IPS-NIHi7 (cell line): ENCODE data around the gene KYNU.
"Not testable (repeated sequence)": the region's sequence is repeated elsewhere in the genome, so short reads cannot be mapped to it uniquely, and the experiment has no call there.

Experiments
- DNase-seq: peaks from one replicate; pipeline ENCODE4 v3.0.0; 2012; ENCODE audit warnings: mixed read lengths; ENCODE audit errors: extremely low spot score

The KYNU gene

DNA sequence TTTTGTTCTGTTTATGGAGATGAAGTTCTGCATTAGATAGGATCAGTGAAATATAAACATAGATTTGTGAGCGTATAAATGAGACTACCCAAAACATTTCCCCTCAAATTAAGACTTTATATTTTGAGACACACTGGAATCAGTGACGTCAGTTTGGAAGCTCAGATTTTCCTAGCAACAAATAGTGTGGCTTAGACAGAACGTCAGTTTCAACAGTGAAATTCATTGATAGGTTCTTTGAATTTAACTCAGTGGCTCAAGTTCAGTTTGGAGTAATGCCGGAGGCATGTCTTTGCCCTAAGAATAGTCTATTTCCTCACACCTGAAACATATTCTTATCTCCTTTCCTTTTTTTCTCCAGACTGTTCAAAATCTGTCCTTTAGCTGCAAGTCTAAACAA is 138.2 kb downstream of the KYNU start:
- DNase-seq = no peak

DNA sequence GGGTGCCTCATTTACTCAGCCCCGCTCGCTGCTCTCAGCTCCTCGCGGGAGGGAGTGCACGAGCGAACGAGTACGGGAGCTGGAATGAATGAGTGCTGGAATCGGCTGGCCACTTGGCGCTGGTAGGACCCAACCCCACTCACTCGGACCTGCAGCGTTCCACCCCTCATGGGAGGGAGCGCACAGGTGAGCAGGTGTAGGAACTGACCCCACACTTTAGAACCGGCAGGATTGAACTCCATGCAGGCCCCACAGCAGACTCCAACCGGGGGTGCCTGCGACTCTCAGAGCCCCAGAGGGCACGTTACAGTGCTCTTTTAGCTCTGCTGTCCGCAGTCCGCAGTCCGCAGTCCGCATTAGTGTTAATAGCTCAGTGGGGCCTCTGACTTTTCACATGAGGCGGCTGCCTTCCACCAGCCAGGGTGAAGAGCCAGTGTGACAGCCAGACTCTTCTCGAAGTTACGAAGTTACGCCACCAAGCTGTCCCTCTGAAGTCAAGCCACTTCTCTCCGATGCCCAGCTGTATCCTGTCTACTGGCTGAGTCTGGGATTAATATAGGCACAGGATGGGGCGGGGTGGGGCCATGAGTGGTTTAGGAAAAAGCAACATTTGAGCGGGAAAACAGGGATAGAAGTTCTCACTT is 149.1 kb downstream of the KYNU start:
- peak; percentile 30 for DNase-seq

- no peak for DNase-seq
Measured at GRCh38 chr2:143029141-143029540, 151.7 kb downstream of the KYNU start.

DNA sequence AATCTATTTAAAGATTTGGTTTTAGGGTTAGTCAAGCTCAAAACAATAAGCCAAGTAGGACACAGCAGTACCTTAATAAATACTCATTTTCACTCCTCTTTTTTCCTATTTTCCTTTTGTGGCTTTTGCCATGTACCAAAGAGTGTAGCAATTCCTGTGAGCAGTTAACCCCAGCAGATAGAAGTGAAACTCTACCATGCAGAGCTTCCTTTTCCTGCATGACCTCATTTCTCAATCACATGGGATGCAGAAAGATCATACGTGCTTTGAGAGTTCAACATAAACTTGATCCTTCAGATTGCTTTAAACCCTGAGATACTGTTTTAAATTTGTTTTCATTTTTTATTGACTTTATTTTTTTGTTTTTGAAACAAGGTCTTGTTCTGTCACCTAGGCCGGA is 152.7 kb downstream of the KYNU start:
- DNase-seq = no peak

DNA sequence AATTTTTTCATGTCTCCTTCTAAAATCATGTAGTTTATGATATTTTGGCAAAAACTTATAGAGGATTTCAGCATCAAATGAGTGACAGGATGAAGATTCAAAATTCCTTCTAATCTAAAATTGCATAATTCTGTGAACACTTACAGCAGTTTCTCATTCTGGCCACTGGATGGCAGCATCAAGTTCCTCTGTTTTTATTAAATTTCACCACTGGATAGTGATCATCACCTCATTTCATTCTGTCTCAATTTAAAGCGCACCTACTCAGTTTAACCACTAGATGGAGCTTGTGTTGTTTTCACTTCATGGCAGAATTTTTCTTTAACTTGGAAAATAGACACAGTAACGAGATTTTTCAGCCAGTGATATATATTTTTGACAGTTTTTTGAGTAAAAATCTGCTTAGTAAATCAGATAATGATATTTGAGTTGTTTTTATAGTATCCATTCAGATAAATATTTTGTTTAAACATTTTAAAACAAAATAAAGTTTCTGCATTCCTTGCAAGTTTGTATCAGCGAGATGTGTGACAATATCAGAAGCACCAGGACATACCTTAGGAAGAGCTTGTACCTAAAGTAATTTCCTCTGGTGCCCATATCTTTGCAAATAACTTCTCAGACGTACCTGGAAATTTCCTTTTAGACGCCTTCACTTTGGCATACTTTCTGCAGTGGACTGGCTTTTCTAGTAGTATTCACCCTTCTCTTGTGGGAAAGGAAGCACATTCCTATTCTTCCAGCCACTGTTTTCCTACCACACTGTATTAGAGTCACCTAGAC is 157.0 kb downstream of the KYNU start:
- DNase-seq = peak; percentile 59

DNA sequence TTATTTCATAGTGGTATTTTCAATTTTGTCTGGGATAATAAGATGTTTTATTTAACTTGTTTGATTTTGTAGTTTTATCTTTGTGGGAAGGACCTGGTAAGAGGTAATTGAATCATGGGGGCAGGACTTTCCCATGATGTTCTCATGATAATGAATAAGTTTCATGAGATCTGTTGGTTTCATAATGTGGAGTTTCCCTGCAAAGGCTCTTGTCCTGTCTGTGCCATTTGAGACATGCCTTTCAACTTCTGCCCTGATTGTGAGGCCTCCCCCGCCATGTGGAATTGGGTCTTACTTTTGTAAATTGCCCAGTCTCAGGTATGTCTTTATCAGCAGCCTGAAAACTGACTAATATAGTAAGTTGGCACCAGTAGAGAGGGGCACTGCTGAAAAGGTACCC is 174.0 kb downstream of the KYNU start:
- DNase-seq = no peak

- DNase-seq = not testable (repeated sequence)
Measured at GRCh38 chr2:143053437-143053836, 176.0 kb downstream of the KYNU start.

DNA sequence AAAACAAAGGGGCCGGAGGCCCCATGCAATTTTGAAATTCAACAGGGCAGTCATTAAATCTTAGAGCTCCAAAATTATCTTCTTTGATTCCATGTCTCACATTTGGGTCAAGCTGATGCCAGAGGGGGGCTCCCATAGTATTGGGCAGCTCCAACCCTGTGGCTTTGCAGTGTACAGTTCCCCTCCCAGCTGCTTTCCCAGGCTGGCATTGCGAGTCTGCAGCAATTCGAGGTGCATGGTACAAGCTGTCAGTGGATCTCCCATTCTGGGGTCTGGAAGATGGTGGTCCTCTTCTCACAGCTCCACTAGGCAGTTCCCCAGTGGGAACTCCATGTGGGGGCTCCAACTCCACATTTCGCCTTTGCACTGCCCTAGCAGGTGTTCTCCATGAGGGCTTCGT is 179.1 kb downstream of the KYNU start:
- DNase-seq = no peak

DNA sequence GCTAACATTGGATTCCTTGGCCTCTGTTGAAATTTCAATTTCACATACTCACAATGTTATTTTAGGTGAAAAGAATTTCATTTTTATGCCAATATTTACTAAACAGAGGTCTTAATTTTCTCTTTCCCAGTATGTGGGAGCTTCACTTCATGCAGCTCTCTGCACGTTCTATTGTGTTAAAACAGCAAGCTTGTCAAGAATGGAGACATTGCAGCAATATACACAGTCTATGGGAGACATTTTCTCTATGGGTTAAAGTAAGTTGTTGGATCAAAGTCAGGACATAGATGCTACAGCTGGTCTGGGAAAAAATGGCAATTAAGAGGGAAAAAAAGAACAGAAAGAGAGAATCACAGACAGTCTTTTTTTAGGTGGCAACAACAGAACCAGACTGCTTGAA is 181.4 kb downstream of the KYNU start:
- no peak for DNase-seq

GRCh38 chr2:143063612-143064200 is 186.2 kb downstream of the KYNU start:
- no peak for DNase-seq

- DNase-seq = no peak
Measured at GRCh38 chr2:143068094-143068493, 190.6 kb downstream of the KYNU start.

DNA sequence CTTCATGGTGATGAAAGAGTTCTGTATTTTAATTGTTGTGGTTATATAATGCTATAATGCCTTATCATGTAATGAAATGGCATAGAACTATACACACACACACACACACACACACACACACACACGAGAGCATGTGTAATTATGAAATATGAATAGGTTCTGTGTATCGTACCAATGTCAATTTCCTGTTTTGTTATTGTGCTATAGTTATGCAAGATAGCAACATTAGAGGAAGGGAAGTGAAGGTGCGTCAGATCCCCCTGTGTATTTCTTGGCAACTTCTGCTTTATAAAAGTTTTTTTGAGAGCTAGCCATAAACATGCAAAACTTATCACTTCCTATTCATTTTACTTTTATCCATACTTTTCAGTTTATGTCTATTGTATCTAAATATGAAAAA is 191.0 kb downstream of the KYNU start:
- DNase-seq = no peak

GRCh38 chr2:143070704-143071103 is 193.2 kb downstream of the KYNU start:
- no peak for DNase-seq

GRCh38 chr2:143071185-143071876 is 193.9 kb downstream of the KYNU start:
- no peak for DNase-seq

DNA sequence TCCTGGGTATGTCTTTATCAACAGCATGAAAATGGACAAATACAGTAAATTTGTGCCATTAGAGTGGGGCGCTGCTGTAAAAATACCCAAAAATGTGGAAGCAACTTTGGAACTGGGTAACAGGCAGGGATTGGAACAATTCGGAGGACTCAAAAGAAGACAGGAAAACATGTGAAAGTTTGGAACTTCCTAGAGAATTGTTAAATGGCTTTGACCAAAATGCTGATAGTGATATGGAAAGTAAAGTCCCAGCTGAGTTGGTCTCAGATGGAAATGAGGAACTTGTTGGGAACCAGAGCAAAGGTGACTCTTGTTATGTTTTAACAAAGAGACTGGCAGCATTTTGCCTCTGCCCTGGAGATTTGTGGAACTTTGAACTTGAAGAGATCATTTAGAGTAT is 197.4 kb downstream of the KYNU start:
- not testable (repeated sequence) for DNase-seq

DNA sequence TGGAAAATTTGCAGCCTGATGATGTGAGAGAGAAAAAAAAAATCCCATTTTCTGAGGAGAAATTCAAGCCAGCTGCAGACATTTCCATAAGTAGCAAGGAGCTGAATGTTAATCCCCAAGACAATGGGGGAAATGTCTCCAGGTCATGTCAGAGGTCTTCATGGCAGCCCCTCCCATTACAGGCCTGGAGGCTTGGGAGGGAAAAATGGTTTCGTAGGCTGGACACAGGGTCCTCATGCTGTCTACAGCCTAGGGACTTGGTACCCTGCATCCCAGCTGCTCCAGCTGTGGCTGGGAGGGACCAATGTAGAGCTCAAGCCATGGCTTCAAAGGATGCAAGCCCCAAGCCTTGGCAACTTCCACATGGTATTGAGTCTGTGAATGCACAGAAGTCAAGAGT is 198.2 kb downstream of the KYNU start:
- no peak for DNase-seq

GRCh38 chr2:143078104-143078503 is 200.6 kb downstream of the KYNU start:
- no peak for DNase-seq

GRCh38 chr2:143081616-143082015 is 204.2 kb downstream of the KYNU start:
- no peak for DNase-seq

DNA sequence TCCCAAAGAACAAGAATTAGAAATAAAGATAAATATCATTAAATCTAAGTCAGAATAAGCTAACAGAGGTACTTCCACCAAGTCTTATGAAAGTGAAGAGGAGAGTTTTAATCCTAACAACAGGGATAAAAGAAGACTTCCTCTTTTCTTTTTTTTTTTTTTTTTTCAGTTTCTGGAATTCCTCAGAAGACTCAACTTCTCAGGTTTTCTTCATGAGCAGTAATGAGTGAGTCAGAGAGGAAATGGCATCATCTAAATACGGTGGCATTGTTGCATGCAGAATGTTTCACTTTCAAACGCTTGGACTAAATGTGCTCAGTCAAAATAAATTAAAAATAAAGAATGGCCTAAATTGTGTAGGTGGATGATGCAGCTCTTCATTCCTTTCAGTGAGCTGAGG is 206.2 kb downstream of the KYNU start:
- DNase-seq = no peak

DNA sequence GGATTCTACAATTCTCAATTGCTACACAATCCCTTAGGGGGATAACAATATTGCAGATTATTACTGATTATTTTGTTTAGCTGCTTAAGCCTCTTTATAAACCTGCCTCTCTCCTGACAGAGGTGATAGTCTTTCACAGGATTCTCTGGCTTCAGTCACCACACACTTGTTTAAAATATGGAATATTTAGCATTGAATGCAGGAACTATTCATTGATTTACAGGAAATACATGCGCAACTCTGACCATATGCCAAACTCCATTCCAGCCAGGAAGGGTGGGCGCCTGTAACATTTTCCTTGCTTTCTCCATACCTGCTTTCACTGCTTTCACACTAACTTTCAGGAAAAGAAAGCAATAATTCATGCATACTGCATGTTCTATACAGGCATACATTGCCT is 207.0 kb downstream of the KYNU start:
- DNase-seq = no peak

DNA sequence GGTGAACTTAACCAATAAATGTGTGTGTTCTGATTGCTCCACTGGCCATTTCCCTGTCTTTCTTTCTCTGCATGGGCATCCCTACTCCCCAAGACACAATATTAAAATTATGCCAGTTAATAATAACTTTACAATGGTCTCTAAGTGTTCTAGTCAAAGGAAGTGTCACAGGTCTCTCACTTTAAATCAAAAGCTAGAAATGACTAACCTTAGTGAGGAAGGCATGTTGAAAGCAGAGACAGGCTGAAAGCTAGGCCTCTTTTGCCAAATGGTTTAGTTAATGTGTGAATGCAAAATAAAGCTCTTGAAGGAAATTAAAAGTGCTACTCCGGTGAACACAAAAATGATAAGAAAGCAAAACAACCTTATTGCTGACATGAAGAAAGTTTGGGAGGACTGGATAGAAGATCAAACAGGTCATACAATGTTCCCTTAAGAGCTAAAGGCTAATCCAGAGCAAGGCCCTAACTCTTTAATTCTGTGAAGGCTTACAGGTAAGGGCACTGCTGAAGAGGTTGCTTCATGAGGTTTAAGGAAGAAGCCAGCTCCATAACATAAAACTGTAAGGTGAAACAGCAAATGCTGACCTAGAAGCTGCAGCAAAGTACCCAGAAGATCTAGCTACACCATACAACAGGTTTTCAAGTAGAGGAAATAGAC is 207.8 kb downstream of the KYNU start:
- DNase-seq = no peak

GRCh38 chr2:143087033-143087432 is 209.6 kb downstream of the KYNU start:
- no peak for DNase-seq
